AG09309 (cell line): ENCODE data around the gene FAM78A.
"Not testable (repeated sequence)": the region's sequence is repeated elsewhere in the genome, so short reads cannot be mapped to it uniquely, and the experiment has no call there.

ENCODE experiments used
- DNase-seq: peaks from one replicate; pipeline ENCODE4 v3.0.0-alpha.2; 2010; ENCODE audit warnings: low read depth
- H3K4me3 ChIP-seq: 2 replicates; pipeline ENCODE4 v1.5.1; 2011; ENCODE audit warnings: mild to moderate bottlenecking, low read depth, low read length, moderate library complexity; ENCODE audit not compliant: control insufficient read depth
- CTCF ChIP-seq: IDR thresholded peaks from 2 replicates; pipeline ENCODE4 v1.5.1; 2011; ENCODE audit warnings: mild to moderate bottlenecking, low read depth, low read length, inconsistent platforms; ENCODE audit not compliant: insufficient read depth, control insufficient read depth; ENCODE audit errors: missing control alignments

The FAM78A gene

DNA sequence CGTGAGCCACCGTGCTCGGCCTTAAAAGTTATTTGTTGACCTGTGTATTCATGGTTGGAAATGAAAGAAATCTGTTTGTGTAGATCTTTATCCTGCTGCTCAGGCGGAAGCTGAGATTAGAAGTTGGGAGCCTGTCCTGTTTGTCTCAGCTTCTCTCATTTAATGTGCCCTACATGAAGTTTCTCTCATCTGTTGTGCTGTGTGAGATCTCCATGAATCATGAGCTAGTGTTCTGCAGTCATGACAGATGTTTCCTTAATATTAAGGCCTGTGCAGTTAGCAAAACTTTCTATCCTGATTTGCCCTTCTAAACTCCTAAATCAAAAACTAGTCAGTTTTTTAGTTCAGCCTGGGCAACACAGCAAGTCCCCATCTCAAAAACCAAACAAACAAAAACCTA, 59.5 kb downstream of the FAM78A start:
- no peak overlapping the region for H3K4me3 ChIP-seq
- no peak for TF ChIP-seq CTCF
- DNase-seq: no peak

DNA sequence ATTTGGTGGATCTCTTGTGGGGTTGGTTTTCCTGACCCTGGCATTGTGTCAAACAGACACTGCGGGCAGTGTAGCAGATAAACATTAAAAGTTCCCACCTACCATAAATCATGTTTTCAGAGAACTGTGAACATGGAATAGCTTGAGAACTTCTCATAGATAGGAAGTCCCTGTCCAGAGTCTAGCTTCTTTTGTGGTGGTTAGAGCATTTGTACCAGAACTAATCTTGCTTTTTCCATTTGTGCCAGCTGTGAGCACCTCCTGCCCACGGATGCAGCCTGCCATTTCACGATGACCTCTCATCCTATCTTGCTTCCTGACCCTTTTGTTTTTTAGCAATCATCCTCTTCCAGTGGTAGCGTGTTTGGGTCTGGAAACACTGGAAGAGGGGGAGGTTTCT, 61.4 kb downstream of the FAM78A start:
- H3K4me3 ChIP-seq: no peak overlapping the region
- TF ChIP-seq CTCF: no peak

GRCh38 chr9:131214286-131214856, 61.9 kb downstream of the FAM78A start:
- no peak for TF ChIP-seq CTCF
- no peak overlapping the region for H3K4me3 ChIP-seq
- no peak for DNase-seq

More for the DNA sequence above, 61.4 kb downstream of the FAM78A start:
- no peak for DNase-seq

GRCh38 chr9:131211920-131212319, 64.4 kb downstream of the FAM78A start:
- not testable (repeated sequence) for DNase-seq, H3K4me3 ChIP-seq
